ENCODE measurements around the gene NRN1L. TPM values are rescaled to one million over a fixed set of nuclear protein-coding genes. Genes with fewer than 3 reads are reported as not detected.
A peak's percentile ranks its signal among the peaks of the same experiment; 100 is the strongest.

The NRN1L gene
- total and polyA plus RNA-seq, 9 donors, result 0.24 to 1.3 (median 0.75) TPM; not detected in 2

DNA sequence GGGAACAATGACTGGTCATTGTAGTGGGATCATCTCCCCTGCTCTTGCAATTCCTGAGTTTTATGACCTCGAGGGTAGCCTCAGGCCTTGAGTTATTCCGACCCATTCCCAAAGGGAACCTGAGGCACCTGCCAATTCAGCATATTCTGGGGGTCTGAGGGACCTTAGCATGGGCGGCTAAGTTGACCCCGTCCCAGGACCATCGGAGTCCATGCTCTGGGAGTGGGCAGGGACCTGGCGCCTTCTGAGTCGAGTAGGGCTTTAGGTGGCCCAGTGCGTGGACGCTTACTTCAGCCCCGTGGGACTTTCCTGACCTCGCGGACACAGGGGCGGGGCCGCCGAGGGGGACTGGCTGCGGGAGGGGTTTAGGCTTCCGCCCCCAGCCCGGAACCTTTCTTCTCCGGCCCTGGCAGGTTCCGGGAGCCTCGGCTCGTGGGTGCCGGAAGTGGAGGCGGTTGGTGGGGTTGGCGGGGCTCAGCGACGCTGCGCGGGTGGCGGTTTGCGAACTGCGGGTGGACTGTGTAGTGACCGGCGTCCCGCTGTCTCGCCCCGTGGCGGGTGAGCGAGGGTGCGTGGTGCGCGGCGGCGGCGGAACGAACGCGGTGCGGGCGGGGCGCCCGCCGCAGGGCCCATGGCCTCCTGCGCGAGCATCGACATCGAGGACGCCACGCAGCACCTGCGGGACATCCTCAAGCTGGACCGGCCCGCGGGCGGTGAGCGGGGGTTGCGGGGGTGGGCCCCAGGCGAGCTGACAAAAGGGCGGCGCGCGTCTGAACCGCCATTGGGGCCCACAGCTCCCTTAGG is 11.9 kb upstream of the NRN1L start, which contains the start of gene EDC4:
TSS of gene EDC4 (plus strand) at position 422 of the 804 bp plus-strand sequence. CDS start at position 632, 210 bp downstream.
- H3K4me1 ChIP-seq (ENCODE audit: control insufficient read depth, insufficient read depth, low read length), result peaks cover 26% of the 10 kb centered on the region
- peak within 1 kb of the TSS; percentile 76 for H3K27ac ChIP-seq (ENCODE audit: low read length)
- under 1% methylated on average over 64 of the region's 72 CpGs for WGBS (ENCODE audit: insufficient coverage)
- no peaks in the 10 kb centered on the region for H3K9me3 ChIP-seq (replicated peaks; ENCODE audit: control insufficient read depth, low read depth, low read length)
- H3K36me3 ChIP-seq (ENCODE audit: control insufficient read depth, insufficient read depth, low read length), result peaks cover 66% of the 10 kb centered on the region
- H3K4me3 ChIP-seq (ENCODE audit: low read length), result peak within 1 kb of the TSS; percentile 97
- peak; percentile 88 for DNase-seq
- H3K27me3 ChIP-seq (ENCODE audit: control insufficient read depth, insufficient read depth, low read length), result no peaks in the 10 kb centered on the region

DNA sequence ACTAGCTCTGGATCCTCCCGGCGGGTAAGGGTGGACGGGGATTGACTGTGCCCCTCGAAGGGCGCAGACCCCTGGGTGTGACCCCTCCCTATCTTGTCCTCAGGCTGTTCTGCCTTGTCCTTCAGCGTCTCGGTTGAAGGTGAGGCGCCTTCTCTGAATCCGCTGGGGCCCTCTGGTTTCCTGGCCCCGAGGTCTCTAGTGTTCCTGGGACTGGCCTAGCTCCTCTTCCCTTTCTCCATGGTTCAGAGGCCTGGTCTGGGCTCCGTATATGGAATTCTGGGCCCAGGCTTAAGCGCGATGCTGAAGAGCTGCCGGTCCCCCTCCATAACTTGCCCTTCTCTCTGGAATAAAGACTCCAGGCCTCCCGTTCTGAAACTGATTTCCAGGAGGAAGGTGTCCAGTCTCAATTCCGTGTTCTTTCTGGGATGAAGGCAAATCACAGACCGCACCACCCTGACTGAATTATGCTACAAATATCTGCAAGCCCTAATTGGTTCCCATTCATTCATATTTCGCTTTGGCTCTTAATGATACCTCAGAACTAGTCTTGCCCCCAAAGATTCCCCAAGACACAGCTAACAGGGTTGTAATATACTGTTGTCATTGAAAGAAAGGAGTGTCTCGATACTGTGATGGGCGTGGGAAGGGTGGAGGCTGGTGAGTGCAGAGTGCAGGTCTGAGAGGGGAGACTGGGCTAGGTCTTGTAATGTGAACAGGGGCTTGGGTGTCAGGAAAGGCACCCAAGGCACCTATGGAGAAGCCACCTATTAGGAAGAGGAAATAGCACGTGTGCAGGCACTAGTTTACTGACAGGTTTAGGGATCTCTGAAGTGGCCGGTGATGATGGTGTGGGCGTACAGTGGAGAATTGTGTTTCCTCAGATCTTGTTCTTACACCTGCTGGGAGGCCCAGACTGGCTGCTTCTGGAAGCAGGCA is 11.0 kb upstream of the NRN1L start:
- Histone ChIP-seq H3K4me1 (ENCODE audit: control insufficient read depth, insufficient read depth, low read length) (peaks cover 26% of the 10 kb centered on the region), H3K36me3 (ENCODE audit: control insufficient read depth, insufficient read depth, low read length) (peaks cover 66% of the 10 kb centered on the region), H3K4me3 (ENCODE audit: low read length) (peak overlapping the region; percentile 97)

DNA sequence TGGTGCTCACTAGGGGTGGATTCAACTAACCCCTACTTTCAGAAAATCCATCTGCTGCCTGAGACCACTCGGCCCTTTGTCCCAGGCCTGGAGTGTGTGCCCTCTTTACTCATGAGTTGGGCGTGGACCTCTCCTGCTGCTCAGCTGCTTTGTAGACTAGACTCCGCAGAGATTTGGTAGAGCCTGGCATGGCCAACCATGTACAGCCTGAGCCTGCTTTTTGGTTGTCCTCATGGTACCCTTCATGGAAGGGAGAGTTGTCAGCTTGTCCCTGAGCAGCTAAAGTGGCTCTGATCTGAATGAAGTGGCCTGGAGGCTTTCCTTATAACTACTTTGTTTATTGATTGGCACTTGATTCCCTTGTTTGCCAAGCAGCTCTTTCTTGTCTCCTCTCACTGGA is 10.3 kb upstream of the NRN1L start:
- peak overlapping the region; percentile 76 for H3K27ac ChIP-seq (ENCODE audit: low read length)
- H3K4me3 ChIP-seq (ENCODE audit: low read length), result peak overlapping the region; percentile 97
- no peaks in the 10 kb centered on the region for H3K27me3 ChIP-seq (ENCODE audit: control insufficient read depth, insufficient read depth, low read length)
- H3K4me1 ChIP-seq (ENCODE audit: control insufficient read depth, insufficient read depth, low read length), result peaks cover 26% of the 10 kb centered on the region
- no peak for DNase-seq
- H3K9me3 ChIP-seq (replicated peaks; ENCODE audit: control insufficient read depth, low read depth, low read length), result no peaks in the 10 kb centered on the region
- peaks cover 67% of the 10 kb centered on the region for H3K36me3 ChIP-seq (ENCODE audit: control insufficient read depth, insufficient read depth, low read length)
- 90% methylated on average over 2 of the region's 3 CpGs for WGBS (ENCODE audit: insufficient coverage)

More for the DNA sequence above, 11.0 kb upstream of the NRN1L start:
- no peaks in the 10 kb centered on the region for H3K9me3 ChIP-seq (replicated peaks; ENCODE audit: control insufficient read depth, low read depth, low read length)
- WGBS (ENCODE audit: insufficient coverage), result 6% methylated on average over 16 of the region's 23 CpGs
- H3K27me3 ChIP-seq (ENCODE audit: control insufficient read depth, insufficient read depth, low read length), result no peaks in the 10 kb centered on the region
- peak overlapping the region; percentile 76 for H3K27ac ChIP-seq (ENCODE audit: low read length)
- DNase-seq, result no peak

DNA sequence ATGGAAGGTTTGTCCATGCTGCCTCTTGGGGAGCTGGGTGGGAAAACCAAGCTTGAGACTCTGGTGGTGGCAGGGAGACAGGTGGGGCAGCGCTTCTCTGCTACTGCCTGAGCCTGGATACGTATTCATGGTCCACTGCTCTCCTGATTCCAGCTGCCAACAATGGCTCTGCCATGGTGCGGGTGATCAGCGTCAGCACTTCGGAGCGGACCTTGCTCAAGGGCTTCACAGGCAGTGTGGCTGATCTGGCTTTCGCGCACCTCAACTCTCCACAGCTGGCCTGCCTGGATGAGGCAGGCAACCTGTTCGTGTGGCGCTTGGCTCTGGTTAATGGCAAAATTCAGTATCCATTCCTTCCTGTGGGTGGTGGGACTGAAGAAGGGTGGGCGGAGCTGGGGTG is 7.6 kb upstream of the NRN1L start:
- H3K4me3 ChIP-seq (ENCODE audit: low read length), result no peak overlapping the region
- no peak for DNase-seq
- 98% methylated on average over 8 of the region's 11 CpGs for WGBS (ENCODE audit: insufficient coverage)
- peaks cover 52% of the 10 kb centered on the region for H3K4me1 ChIP-seq (ENCODE audit: control insufficient read depth, insufficient read depth, low read length)
- no peak overlapping the region for H3K27ac ChIP-seq (ENCODE audit: low read length)
- no peaks in the 10 kb centered on the region for H3K9me3 ChIP-seq (replicated peaks; ENCODE audit: control insufficient read depth, low read depth, low read length)
- H3K36me3 ChIP-seq (ENCODE audit: control insufficient read depth, insufficient read depth, low read length), result peaks cover 73% of the 10 kb centered on the region
- no peaks in the 10 kb centered on the region for H3K27me3 ChIP-seq (ENCODE audit: control insufficient read depth, insufficient read depth, low read length)

DNA sequence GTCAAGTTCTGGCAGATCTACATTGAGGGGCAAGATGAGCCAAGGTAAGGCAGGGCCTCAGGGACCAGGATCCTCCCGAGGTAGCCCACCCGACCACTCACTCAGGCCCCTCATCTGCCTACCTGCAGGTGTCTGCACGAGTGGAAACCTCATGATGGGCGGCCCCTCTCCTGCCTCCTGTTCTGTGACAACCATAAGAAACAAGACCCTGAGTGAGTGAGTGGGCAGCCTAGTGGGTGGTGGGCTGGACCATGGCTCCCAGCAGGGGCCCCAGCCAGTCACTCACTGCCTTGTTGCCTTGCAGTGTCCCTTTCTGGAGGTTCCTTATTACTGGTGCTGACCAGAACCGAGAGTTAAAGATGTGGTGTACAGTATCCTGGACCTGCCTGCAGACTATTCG is 6.5 kb upstream of the NRN1L start:
- peaks cover 58% of the 10 kb centered on the region for H3K4me1 ChIP-seq (ENCODE audit: control insufficient read depth, insufficient read depth, low read length)
- DNase-seq, result no peak
- H3K27ac ChIP-seq (ENCODE audit: low read length), result no peak overlapping the region
- H3K9me3 ChIP-seq (replicated peaks; ENCODE audit: control insufficient read depth, low read depth, low read length), result no peaks in the 10 kb centered on the region
- H3K27me3 ChIP-seq (ENCODE audit: control insufficient read depth, insufficient read depth, low read length), result no peaks in the 10 kb centered on the region
- no peak overlapping the region for H3K4me3 ChIP-seq (ENCODE audit: low read length)
- H3K36me3 ChIP-seq (ENCODE audit: control insufficient read depth, insufficient read depth, low read length), result peaks cover 81% of the 10 kb centered on the region
- no CpG with 5 or more reads among the region's 6 CpGs for WGBS (ENCODE audit: insufficient coverage)

DNA sequence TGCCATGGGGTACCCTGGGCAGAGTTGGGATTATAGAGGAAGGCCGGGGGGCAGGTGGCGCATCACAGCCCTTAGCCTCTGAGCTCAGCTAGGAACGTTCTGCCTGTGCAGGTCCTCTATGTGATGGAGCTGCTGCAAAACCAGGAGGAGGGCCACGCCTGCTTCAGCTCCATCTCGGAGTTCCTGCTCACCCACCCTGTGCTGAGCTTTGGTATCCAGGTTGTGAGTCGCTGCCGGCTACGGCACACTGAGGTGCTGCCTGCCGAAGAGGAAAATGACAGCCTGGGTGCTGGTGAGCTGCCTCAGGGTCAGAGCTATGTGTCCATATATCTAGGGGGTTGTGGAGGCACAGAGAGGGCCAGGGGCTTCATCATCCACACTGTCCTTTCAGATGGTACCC is 5.8 kb upstream of the NRN1L start:
- Histone ChIP-seq H3K27me3 (ENCODE audit: control insufficient read depth, insufficient read depth, low read length) (no peaks in the 10 kb centered on the region), H3K36me3 (ENCODE audit: control insufficient read depth, insufficient read depth, low read length) (peaks cover 87% of the 10 kb centered on the region), H3K4me3 (ENCODE audit: low read length) (no peak overlapping the region), H3K9me3 (replicated peaks; ENCODE audit: control insufficient read depth, low read depth, low read length) (no peaks in the 10 kb centered on the region), H3K4me1 (ENCODE audit: control insufficient read depth, insufficient read depth, low read length) (peaks cover 62% of the 10 kb centered on the region), H3K27ac (ENCODE audit: low read length) (no peak overlapping the region)
- no peak for DNase-seq
- WGBS (ENCODE audit: insufficient coverage), result 98% methylated on average over 7 of the region's 9 CpGs

DNA sequence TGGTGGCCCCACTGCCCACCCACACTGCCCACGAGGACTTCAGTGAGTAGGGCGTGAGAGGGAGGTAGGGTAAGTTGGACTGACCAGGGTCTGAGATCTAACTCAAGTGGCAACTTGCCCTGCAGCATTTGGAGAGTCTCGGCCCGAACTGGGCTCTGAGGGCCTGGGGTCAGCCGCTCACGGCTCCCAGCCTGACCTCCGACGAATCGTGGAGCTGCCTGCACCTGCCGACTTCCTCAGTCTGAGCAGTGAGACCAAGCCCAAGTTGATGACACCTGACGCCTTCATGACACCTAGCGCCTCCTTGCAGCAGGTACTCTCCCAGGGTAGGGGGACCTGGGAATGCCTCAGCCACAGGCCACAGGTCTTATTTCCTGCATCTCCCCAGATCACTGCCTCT is 5.2 kb upstream of the NRN1L start:
- peaks cover 62% of the 10 kb centered on the region for H3K4me1 ChIP-seq (ENCODE audit: control insufficient read depth, insufficient read depth, low read length)
- WGBS (ENCODE audit: insufficient coverage), result 91% methylated on average over 10 of the region's 12 CpGs
- no peaks in the 10 kb centered on the region for H3K27me3 ChIP-seq (ENCODE audit: control insufficient read depth, insufficient read depth, low read length)
- no peak for DNase-seq
- H3K4me3 ChIP-seq (ENCODE audit: low read length), result no peak overlapping the region
- no peak overlapping the region for H3K27ac ChIP-seq (ENCODE audit: low read length)
- no peaks in the 10 kb centered on the region for H3K9me3 ChIP-seq (replicated peaks; ENCODE audit: control insufficient read depth, low read depth, low read length)
- peaks cover 92% of the 10 kb centered on the region for H3K36me3 ChIP-seq (ENCODE audit: control insufficient read depth, insufficient read depth, low read length)

DNA sequence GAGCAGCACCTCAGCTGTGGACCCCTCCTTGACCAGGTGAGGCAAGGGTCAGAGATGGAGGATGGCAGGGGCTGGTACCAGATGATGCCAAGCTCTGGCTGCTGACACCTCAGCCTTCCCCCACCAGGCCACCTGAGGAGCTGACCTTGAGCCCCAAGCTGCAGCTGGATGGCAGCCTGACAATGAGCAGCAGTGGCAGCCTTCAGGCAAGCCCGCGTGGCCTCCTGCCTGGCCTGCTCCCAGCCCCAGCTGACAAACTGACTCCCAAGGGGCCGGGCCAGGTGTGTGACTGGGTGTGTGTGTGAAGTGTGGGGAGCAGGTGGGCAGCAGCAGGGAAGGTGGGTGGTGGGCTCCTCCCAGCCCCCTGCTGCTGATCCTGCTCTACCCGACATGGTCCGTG is 4.7 kb upstream of the NRN1L start:
- Histone ChIP-seq H3K36me3 (ENCODE audit: control insufficient read depth, insufficient read depth, low read length) (peaks cover 94% of the 10 kb centered on the region), H3K4me3 (ENCODE audit: low read length) (no peak overlapping the region), H3K9me3 (replicated peaks; ENCODE audit: control insufficient read depth, low read depth, low read length) (no peaks in the 10 kb centered on the region), H3K4me1 (ENCODE audit: control insufficient read depth, insufficient read depth, low read length) (peaks cover 61% of the 10 kb centered on the region), H3K27ac (ENCODE audit: low read length) (peak overlapping the region; percentile 100), H3K27me3 (ENCODE audit: control insufficient read depth, insufficient read depth, low read length) (no peaks in the 10 kb centered on the region)
- no peak for DNase-seq
- 78% methylated on average over 3 of the region's 5 CpGs for WGBS (ENCODE audit: insufficient coverage)

DNA sequence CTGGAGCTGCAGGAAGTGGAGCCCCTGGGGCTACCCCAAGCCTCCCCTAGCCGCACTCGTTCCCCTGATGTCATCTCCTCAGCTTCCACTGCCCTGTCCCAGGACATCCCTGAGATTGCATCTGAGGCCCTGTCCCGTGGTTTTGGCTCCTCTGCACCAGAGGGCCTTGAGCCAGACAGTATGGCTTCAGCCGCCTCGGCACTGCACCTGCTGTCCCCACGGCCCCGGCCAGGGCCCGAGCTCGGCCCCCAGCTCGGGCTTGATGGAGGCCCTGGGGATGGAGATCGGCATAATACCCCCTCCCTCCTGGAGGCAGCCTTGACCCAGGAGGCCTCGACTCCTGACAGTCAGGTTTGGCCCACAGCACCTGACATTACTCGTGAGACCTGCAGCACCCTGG is 4.1 kb upstream of the NRN1L start:
- 67% methylated on average over 6 of the region's 13 CpGs for WGBS (ENCODE audit: insufficient coverage)
- Histone ChIP-seq H3K4me3 (ENCODE audit: low read length) (no peak overlapping the region), H3K36me3 (ENCODE audit: control insufficient read depth, insufficient read depth, low read length) (peaks cover 94% of the 10 kb centered on the region), H3K27ac (ENCODE audit: low read length) (peak overlapping the region; percentile 100), H3K9me3 (replicated peaks; ENCODE audit: control insufficient read depth, low read depth, low read length) (no peaks in the 10 kb centered on the region), H3K4me1 (ENCODE audit: control insufficient read depth, insufficient read depth, low read length) (peaks cover 60% of the 10 kb centered on the region), H3K27me3 (ENCODE audit: control insufficient read depth, insufficient read depth, low read length) (no peaks in the 10 kb centered on the region)
- DNase-seq, result no peak

DNA sequence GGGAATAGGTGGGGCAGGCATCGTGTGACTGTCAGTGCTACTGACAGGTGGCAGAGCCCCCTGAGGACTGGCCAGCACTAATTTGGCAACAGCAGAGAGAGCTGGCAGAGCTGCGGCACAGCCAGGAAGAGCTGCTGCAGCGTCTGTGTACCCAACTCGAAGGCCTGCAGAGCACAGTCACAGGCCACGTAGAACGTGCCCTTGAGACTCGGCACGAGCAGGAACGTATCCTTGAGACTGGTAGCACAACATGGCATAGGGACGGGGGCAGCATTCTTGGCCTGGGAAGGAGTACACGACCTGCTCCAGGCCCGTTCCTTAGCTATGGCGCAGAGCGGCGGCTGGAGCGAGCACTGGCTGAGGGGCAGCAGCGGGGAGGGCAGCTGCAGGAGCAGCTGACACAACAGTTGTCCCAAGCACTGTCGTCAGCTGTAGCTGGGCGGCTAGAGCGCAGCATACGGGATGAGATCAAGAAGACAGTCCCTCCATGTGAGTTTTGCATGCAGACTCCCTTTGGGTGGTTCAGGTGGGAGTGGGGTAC is 3.0 kb upstream of the NRN1L start:
- Histone ChIP-seq H3K4me3 (ENCODE audit: low read length) (peak overlapping the region; percentile 27), H3K27ac (ENCODE audit: low read length) (peak overlapping the region; percentile 100), H3K27me3 (ENCODE audit: control insufficient read depth, insufficient read depth, low read length) (no peaks in the 10 kb centered on the region), H3K4me1 (ENCODE audit: control insufficient read depth, insufficient read depth, low read length) (peaks cover 58% of the 10 kb centered on the region), H3K36me3 (ENCODE audit: control insufficient read depth, insufficient read depth, low read length) (peaks cover 93% of the 10 kb centered on the region), H3K9me3 (replicated peaks; ENCODE audit: control insufficient read depth, low read depth, low read length) (no peaks in the 10 kb centered on the region)
- DNase-seq, result peak; percentile 82
- WGBS (ENCODE audit: insufficient coverage), result 77% methylated on average over 20 of the region's 21 CpGs

All from muscle of leg (tissue), 11 donors.